Testis (tissue), 3 donors: ENCODE measurements around the gene P3H1. TPM values are rescaled to one million over a fixed set of nuclear protein-coding genes. Genes with fewer than 3 reads are reported as not detected.

Experiments used
- DNase-seq: peaks from one replicate; pipeline ENCODE4 v3.0.0-alpha.2; 2019
- H3K27ac ChIP-seq, 2 donors: fragments of 200-600 bp; sonication (generic); one replicate each; pipeline ENCODE4 v1.5.1; 2019
- H3K27me3 ChIP-seq: fragments of 200-600 bp; sonication (generic); one replicate; pipeline ENCODE4 v1.5.1; 2019
- H3K36me3 ChIP-seq: fragments of 200-600 bp; sonication (generic); one replicate; pipeline ENCODE4 v1.5.1; 2017; ENCODE audit warnings: low read depth; ENCODE audit errors: missing control alignments
- H3K4me1 ChIP-seq: fragments of 200-600 bp; sonication (generic); one replicate; pipeline ENCODE4 v1.5.1; 2019
- H3K4me3 ChIP-seq, 2 donors: fragments of 200-600 bp; sonication (generic); one replicate each; pipeline ENCODE4 v1.5.1; 2017 to 2019
- H3K9me3 ChIP-seq: fragments of 200-600 bp; sonication (generic); one replicate; pipeline ENCODE4 v1.5.1; 2017
- POLR2A ChIP-seq: fragments of 450-650 bp; IDR thresholded peaks from one replicate; pipeline ENCODE4 v1.6.1; 2017; ENCODE audit warnings: antibody characterized with exemption, mild to moderate bottlenecking, moderate library complexity
- WGBS, 2 donors: methylation state at CpG; one replicate each; pipeline ENCODE4 v1.1.5; 2018; 5-methylcytosine and 5-hydroxymethylcytosine counted together
- intact Hi-C: fragments of 100-400 bp; cut with DNase I; formaldehyde crosslinking; loops from one replicate; pipeline ENCODE4 v1.15.1; 2023; ENCODE audit warnings: low total_unique reads
- polyA plus RNA-seq: library from polyadenylated mRNA; stranded (reverse); fragments of 350-450 nt; fragmentation: Illumina TruSeq; extraction: RNeasy Lipid Tissue Mini Kit (QIAGEN cat#74804); gene quantifications from one replicate; pipeline ENCODE4 v1.2.3, GENCODE V29; 2014; ENCODE audit warnings: low read depth, low replicate concordance; ENCODE audit not compliant: insufficient read depth
- total RNA-seq, 2 donors: library from RNA; depleted of rRNA; stranded (reverse); fragments of >200 nt; gene quantifications; one replicate each; pipeline ENCODE4 v1.2.3, GENCODE V29; 2016
- TF ChIP-seq, protein P1 (sequence below), 3 experiments: fragments of 450-650 bp in 2 of 3; fragments of 200-600 bp in 1 of 3; sonication (generic) in 1 of 3; IDR thresholded peaks; one replicate each; pipeline ENCODE4 v1.5.1; 2016 to 2019; ENCODE audit warnings: antibody characterized with exemption in 3 of 3, mild to moderate bottlenecking in 2 of 3, moderate library complexity in 1 of 3

P3H1 gene
- total and polyA plus RNA-seq, 3 donors from 2014 or later = 60.8 to 73.8 (median 66.1) TPM

DNA sequence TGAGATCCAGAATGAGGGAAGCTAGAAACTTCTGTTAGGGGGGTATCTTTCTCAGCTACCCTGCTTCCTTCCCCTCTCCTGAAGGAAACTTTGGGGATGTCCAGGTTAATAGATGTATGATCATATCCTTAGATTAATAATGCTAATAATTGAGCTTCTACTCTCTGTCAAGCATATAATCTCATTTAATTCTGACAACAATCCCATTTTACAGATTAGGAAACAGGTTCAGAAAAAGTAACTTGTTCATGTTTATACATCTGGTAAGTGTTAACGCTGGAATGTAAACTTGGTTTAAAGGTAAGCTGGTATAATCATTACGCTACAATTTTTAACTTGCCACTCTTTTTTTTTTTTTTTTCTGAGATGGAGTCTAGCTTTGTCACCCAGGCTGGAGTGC is 16.3 kb upstream of the P3H1 start:
- no peak for TF ChIP-seq POLR2A
- TF ChIP-seq, protein P1, sequence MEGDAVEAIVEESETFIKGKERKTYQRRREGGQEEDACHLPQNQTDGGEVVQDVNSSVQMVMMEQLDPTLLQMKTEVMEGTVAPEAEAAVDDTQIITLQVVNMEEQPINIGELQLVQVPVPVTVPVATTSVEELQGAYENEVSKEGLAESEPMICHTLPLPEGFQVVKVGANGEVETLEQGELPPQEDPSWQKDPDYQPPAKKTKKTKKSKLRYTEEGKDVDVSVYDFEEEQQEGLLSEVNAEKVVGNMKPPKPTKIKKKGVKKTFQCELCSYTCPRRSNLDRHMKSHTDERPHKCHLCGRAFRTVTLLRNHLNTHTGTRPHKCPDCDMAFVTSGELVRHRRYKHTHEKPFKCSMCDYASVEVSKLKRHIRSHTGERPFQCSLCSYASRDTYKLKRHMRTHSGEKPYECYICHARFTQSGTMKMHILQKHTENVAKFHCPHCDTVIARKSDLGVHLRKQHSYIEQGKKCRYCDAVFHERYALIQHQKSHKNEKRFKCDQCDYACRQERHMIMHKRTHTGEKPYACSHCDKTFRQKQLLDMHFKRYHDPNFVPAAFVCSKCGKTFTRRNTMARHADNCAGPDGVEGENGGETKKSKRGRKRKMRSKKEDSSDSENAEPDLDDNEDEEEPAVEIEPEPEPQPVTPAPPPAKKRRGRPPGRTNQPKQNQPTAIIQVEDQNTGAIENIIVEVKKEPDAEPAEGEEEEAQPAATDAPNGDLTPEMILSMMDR (IDR thresholded peaks at IDR 0.05) = no peak
- Histone ChIP-seq H3K4me1 (peaks cover 8% of the 10 kb centered on the region), H3K36me3 (no peaks in the 10 kb centered on the region), H3K27me3 (no peaks in the 10 kb centered on the region), H3K9me3 (no peaks in the 10 kb centered on the region), H3K4me3 (no peak overlapping the region), H3K27ac (no peak overlapping the region)
- intact Hi-C loops = no loop called here
- WGBS, 2 donors = 92 to 95% methylated on average over 2 of the region's 2 CpGs
- DNase-seq = no peak

DNA sequence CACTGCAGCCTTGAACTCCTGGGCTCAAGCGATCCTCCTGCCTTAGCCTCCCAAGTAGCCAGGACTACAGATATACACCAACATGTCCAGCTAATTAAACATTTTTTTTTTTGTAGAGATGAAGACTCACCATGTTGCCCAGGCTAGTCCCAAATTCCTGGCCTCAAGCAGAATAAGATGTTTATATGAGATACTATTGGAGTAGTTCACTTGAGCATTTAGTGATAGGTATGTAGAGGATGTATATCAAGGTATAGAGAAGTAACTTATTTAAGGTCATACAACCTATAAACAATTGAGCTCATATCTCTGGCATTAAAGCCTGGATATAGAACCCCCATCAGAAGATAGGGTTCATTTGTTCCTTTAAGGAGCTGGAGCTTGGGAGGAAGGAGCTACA is 13.3 kb upstream of the P3H1 start:
- intact Hi-C loops = no loop called here
- no peak overlapping the region for H3K27ac ChIP-seq
- H3K4me3 ChIP-seq = no peak overlapping the region
- TF ChIP-seq, protein P1 (IDR thresholded peaks at IDR 0.05) = no peak
- no peak for TF ChIP-seq POLR2A
- no peaks in the 10 kb centered on the region for H3K9me3 ChIP-seq
- WGBS, 2 donors = 85 to 91% methylated on average over 1 of the region's 1 CpG
- H3K27me3 ChIP-seq = no peaks in the 10 kb centered on the region
- DNase-seq = no peak
- no peaks in the 10 kb centered on the region for H3K36me3 ChIP-seq
- H3K4me1 ChIP-seq = peaks cover 4% of the 10 kb centered on the region

DNA sequence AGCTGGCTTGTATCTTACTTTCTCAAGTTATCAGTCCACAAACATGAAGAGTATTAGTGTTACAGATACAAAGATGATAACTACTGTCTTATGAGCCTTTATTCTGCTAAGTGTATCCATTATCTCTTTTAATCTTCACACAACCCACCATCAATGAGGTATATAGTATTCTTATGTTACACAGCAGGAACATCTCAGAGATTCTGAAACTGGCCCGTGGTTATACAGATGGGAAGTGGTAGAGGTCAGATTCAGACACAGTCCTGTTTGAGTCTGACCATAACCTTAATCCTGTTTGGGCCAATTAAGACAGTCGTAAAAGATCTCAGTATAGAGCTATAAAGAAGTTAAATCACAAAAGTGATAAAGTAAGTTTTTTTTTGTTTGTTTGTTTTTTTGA is 12.9 kb upstream of the P3H1 start:
- no peaks in the 10 kb centered on the region for H3K27me3 ChIP-seq
- intact Hi-C loops = no loop called here
- H3K4me1 ChIP-seq = no peaks in the 10 kb centered on the region
- DNase-seq = no peak
- no peaks in the 10 kb centered on the region for H3K9me3 ChIP-seq
- no peaks in the 10 kb centered on the region for H3K36me3 ChIP-seq
- no peak overlapping the region for H3K4me3 ChIP-seq
- TF ChIP-seq POLR2A = no peak
- TF ChIP-seq, protein P1 (IDR thresholded peaks at IDR 0.05) = no peak
- WGBS, 2 donors = 86 to 89% methylated on average over 2 of the region's 2 CpGs
- no peak overlapping the region for H3K27ac ChIP-seq

DNA sequence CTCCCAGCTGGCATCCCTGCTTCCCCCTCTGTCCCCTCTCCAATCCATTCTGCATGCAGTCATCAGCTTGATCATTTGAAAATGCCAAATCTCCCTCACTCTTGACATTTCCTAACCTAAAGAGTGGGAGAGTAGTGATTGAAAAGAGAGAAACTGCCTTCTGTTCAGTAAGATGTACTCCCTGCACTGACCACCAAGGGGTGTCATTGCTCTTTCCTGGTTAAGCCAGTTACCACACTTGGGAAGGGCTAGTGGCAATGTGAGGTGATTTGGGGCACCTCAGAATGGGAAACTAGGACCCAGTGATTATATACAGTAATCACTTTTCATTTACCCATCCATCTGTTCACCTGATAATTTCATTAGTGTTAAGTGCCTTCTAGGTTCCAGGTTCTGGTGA is 11.0 kb upstream of the P3H1 start:
- TF ChIP-seq, protein P1 (IDR thresholded peaks at IDR 0.05) = peak in 2 of 3 experiments; percentile 47 to 50
- TF ChIP-seq POLR2A = no peak
- Histone ChIP-seq H3K27ac (no peak overlapping the region), H3K9me3 (no peaks in the 10 kb centered on the region), H3K4me3 (no peak overlapping the region), H3K4me1 (no peaks in the 10 kb centered on the region), H3K27me3 (no peaks in the 10 kb centered on the region), H3K36me3 (no peaks in the 10 kb centered on the region)
- intact Hi-C loops = no loop called here
- DNase-seq = peak; percentile 47

DNA sequence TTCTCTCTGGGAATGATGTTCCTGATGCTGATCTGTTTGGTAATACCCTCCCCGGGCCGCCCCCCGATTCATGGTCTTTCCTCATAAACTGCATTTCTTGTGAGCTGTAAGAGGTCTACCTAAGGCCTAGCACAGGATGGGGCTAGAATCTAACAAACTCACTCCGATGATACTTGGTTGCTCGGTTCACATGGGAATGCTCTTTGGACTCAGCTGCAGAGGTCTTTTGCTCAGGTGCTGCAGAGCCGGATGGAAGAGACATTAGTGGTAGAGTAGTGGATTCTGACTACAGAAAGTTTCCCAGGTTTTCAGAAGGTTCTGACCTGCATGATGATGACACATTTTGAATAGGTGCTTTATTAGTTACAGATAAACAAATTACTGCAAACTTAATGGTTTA is 9.7 kb upstream of the P3H1 start:
- DNase-seq = no peak
- Histone ChIP-seq H3K9me3 (no peaks in the 10 kb centered on the region), H3K36me3 (no peaks in the 10 kb centered on the region), H3K27ac (no peak overlapping the region), H3K27me3 (no peaks in the 10 kb centered on the region), H3K4me1 (no peaks in the 10 kb centered on the region), H3K4me3 (no peak overlapping the region)
- 91 to 95% methylated on average over 6 of the region's 6 CpGs for WGBS, 2 donors
- intact Hi-C loops = no loop called here
- TF ChIP-seq POLR2A = no peak
- TF ChIP-seq, protein P1 (IDR thresholded peaks at IDR 0.05) = no peak
